H9 (cell line): ENCODE measurements around the gene UQCRFS1. TPM values are rescaled to one million over a fixed set of nuclear protein-coding genes. Genes with fewer than 3 reads are reported as not detected.

Experiments used
- DNase-seq: peaks from one replicate; pipeline ENCODE4 v3.0.0-alpha.2; 2017
- H2AFZ ChIP-seq: one replicate; pipeline ENCODE4 v1.6.1; 2013; ENCODE audit warnings: mild to moderate bottlenecking, low read length, control low read depth, moderate library complexity
- H2AK5ac ChIP-seq: 2 replicates; pipeline ENCODE4 v1.6.1; 2013; ENCODE audit warnings: low read length, control low read depth, mixed read lengths; ENCODE audit not compliant: insufficient read length
- H2BK120ac ChIP-seq: one replicate; pipeline ENCODE4 v1.6.1; 2013; ENCODE audit warnings: low read depth, mild to moderate bottlenecking, low read length, control low read depth, inconsistent platforms; ENCODE audit not compliant: poor library complexity, severe bottlenecking
- H2BK12ac ChIP-seq: 2 replicates; pipeline ENCODE4 v1.6.1; 2013; ENCODE audit warnings: low read length, control low read depth, mixed read lengths, low read depth; ENCODE audit not compliant: insufficient read length
- H2BK15ac ChIP-seq: 2 replicates; pipeline ENCODE4 v1.6.1; 2013; ENCODE audit warnings: low read depth, low read length, control low read depth
- H2BK20ac ChIP-seq: one replicate; pipeline ENCODE4 v1.6.1; 2013; ENCODE audit warnings: low read depth, mild to moderate bottlenecking, low read length, control low read depth, inconsistent platforms; ENCODE audit not compliant: poor library complexity, severe bottlenecking
- H2BK5ac ChIP-seq: 2 replicates; pipeline ENCODE4 v1.6.1; 2013; ENCODE audit warnings: low read length, control low read depth, mixed read lengths; ENCODE audit not compliant: insufficient read length
- H3K14ac ChIP-seq: 2 replicates; pipeline ENCODE4 v1.6.1; 2013; ENCODE audit warnings: low read length, control low read depth; ENCODE audit not compliant: insufficient read depth
- H3K18ac ChIP-seq: 2 replicates; pipeline ENCODE4 v1.6.1; 2013; ENCODE audit warnings: low read depth, mild to moderate bottlenecking, mixed read lengths, low read length, control low read depth; ENCODE audit not compliant: insufficient read length
- H3K23ac ChIP-seq: 2 replicates; pipeline ENCODE4 v1.6.1; 2013; ENCODE audit warnings: low read length, control low read depth, mixed read lengths, low read depth; ENCODE audit not compliant: insufficient read length
- H3K23me2 ChIP-seq: 2 replicates; pipeline ENCODE4 v1.6.1; 2013; ENCODE audit warnings: low read depth, mild to moderate bottlenecking, mixed read lengths, low read length, control low read depth; ENCODE audit not compliant: insufficient read length, poor library complexity, severe bottlenecking
- H3K27ac ChIP-seq: 2 replicates; pipeline ENCODE4 v1.5.1; 2013; ENCODE audit warnings: low read length, control low read depth, mixed read lengths, low read depth; ENCODE audit not compliant: insufficient read length
- H3K27me3 ChIP-seq: 2 replicates; pipeline ENCODE4 v1.6.1; 2013; ENCODE audit warnings: low read length, control low read depth, inconsistent platforms; ENCODE audit not compliant: insufficient read depth
- H3K4ac ChIP-seq: 2 replicates; pipeline ENCODE4 v1.6.1; 2013; ENCODE audit warnings: low read depth, mild to moderate bottlenecking, control low read depth, inconsistent platforms, low read length, moderate library complexity
- H3K4me1 ChIP-seq: 2 replicates; pipeline ENCODE4 v1.6.1; 2013; ENCODE audit warnings: low read length, control low read depth, inconsistent platforms; ENCODE audit not compliant: insufficient read depth
- H3K4me2 ChIP-seq: 2 replicates; pipeline ENCODE4 v1.6.1; 2013; ENCODE audit warnings: low read length, control low read depth, mixed read lengths; ENCODE audit not compliant: insufficient read length, insufficient read depth
- H3K56ac ChIP-seq: 2 replicates; pipeline ENCODE4 v1.6.1; 2013; ENCODE audit warnings: low read depth, mild to moderate bottlenecking, mixed read lengths, low read length, control low read depth; ENCODE audit not compliant: insufficient read length
- H3K79me1 ChIP-seq: 2 replicates; pipeline ENCODE4 v1.6.1; 2013; ENCODE audit warnings: low read depth, mild to moderate bottlenecking, moderate library complexity, low read length, control low read depth, inconsistent platforms; ENCODE audit not compliant: insufficient read depth, poor library complexity, severe bottlenecking
- H3K79me2 ChIP-seq: 2 replicates; pipeline ENCODE4 v1.6.1; 2013; ENCODE audit warnings: low read length, control low read depth, inconsistent platforms; ENCODE audit not compliant: insufficient read depth
- H3K9ac ChIP-seq: 2 replicates; pipeline ENCODE4 v1.6.1; 2013; ENCODE audit warnings: low read length, control low read depth, mixed read lengths; ENCODE audit not compliant: insufficient read length; ENCODE audit errors: extremely low read depth
- H3K9me3 ChIP-seq: one replicate; pipeline ENCODE4 v1.6.1; 2013; ENCODE audit warnings: low read depth, low read length, inconsistent platforms; ENCODE audit not compliant: control insufficient read depth
- H3T11ph ChIP-seq: one replicate; pipeline ENCODE4 v1.6.1; 2013; ENCODE audit warnings: mild to moderate bottlenecking, low read length, control low read depth, inconsistent platforms
- H4K20me1 ChIP-seq: one replicate; pipeline ENCODE4 v1.6.1; 2013; ENCODE audit not compliant: control insufficient read depth, insufficient read length, insufficient read depth
- H4K5ac ChIP-seq: 2 replicates; pipeline ENCODE4 v1.6.1; 2013; ENCODE audit warnings: low read depth, mild to moderate bottlenecking, mixed read lengths, low read length, control low read depth; ENCODE audit not compliant: insufficient read length
- H4K8ac ChIP-seq: replicated peaks from 2 replicates; pipeline ENCODE4 v1.6.1; 2013; ENCODE audit warnings: low read length, control low read depth, mixed read lengths, low read depth; ENCODE audit not compliant: insufficient read length
- H4K91ac ChIP-seq: 2 replicates; pipeline ENCODE4 v1.6.1; 2013; ENCODE audit warnings: low read depth, mild to moderate bottlenecking, moderate library complexity, mixed read lengths, low read length, control low read depth; ENCODE audit not compliant: insufficient read length
- H3K27ac Mint-ChIP-seq, 3 experiments: 2 replicates in 2 of 3; 3 replicates in 1 of 3; pipeline ENCODE4 v1.8.0; 2020 to 2021; ENCODE audit warnings: mixed read lengths in 3 of 3, mild to moderate bottlenecking in 1 of 3, moderate library complexity in 1 of 3
- H3K27me3 Mint-ChIP-seq: 2 replicates; pipeline ENCODE4 v1.8.0; 2021; ENCODE audit warnings: low read depth, mild to moderate bottlenecking, moderate library complexity, mixed read lengths
- H3K36me3 Mint-ChIP-seq, 3 experiments: 2 replicates in 2 of 3; 3 replicates in 1 of 3; pipeline ENCODE4 v1.8.0; 2020 to 2021; ENCODE audit warnings: low read depth in 3 of 3, mixed read lengths in 3 of 3; ENCODE audit not compliant: insufficient read depth in 1 of 3
- H3K4me1 Mint-ChIP-seq, 2 experiments: 2 replicates each; pipeline ENCODE4 v1.8.0; 2020; ENCODE audit warnings: mixed read lengths in 2 of 2
- H3K4me3 Mint-ChIP-seq, 2 experiments: 2 replicates in 1 of 2; 3 replicates in 1 of 2; pipeline ENCODE4 v1.8.0; 2020 to 2021; ENCODE audit warnings: mild to moderate bottlenecking in 2 of 2, mixed read lengths in 2 of 2, moderate library complexity in 1 of 2
- H3K9me3 Mint-ChIP-seq, 2 experiments: 2 replicates in 1 of 2; 3 replicates in 1 of 2; pipeline ENCODE4 v1.8.0; 2020; ENCODE audit warnings: mild to moderate bottlenecking in 2 of 2, mixed read lengths in 2 of 2, moderate library complexity in 1 of 2
- whole genome bisulfite sequencing: extraction: QIAGEN DNeasy Blood & Tissue Kit; methylation state at CpG from one replicate; pipeline ENCODE4 v1.1.7; 2013; ENCODE audit warnings: missing lambda C conversion rate, low lambda C conversion rate, mixed read lengths; ENCODE audit not compliant: insufficient read length; ENCODE audit errors: extremely low coverage; 5-methylcytosine and 5-hydroxymethylcytosine counted together
- total RNA-seq: library from RNA; stranded (reverse); gene quantifications from 2 replicates; pipeline ENCODE4 v1.2.1, GENCODE V29; 2021
- TF ChIP-seq, protein P1 (sequence below): fragments of 200-600 bp; sonication (generic); conservative IDR thresholded peaks from 3 replicates; pipeline ENCODE4 v1.8.0; 2021; ENCODE audit warnings: antibody characterized with exemption, mild to moderate bottlenecking

UQCRFS1 gene
- total RNA-seq, 1 experiment from 2014 or later = 46.1 TPM

DNA sequence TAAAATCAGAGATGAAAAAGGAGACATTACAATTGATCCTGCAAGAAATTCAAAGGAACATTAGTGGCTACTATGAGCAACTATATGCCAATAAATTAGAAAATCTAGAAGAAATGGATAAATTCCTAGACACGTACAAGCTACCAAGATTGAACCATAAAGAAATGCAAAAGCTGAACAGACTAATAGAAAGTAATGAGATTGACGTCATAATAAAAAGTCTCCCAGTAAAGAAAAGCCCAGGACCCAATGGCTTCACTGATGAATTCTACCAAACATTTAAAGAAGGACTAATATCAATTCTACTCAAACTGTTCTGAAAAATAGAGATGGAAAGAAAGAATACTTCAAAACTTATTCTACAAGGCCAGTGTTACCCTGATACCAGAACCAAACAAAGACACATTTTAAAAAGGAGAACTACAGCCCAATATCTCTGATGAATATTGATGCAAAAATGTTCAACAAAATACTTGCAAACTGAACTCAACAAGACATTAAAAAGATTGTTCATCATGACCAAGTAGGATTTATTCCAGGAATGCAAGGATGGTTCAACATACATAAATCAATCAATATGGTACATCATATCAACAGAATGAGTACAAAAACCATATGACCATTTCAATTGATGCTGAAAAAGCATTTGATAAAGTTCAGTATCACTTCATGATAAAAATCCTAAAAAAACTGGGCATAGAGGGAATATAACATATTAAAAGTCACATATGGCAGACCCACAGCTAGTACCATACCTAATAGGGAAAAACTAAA, 35.8 kb downstream of the UQCRFS1 start:
- no peak for DNase-seq
- H2BK15ac ChIP-seq = no peak overlapping the region
- H2AK5ac ChIP-seq = no peak overlapping the region
- no peaks in the 10 kb centered on the region; the same call in 1 of the 2 replicates for H3K27me3 Mint-ChIP-seq
- H3K18ac ChIP-seq = no peak overlapping the region
- H2AFZ ChIP-seq = no peak overlapping the region
- no peak overlapping the region for H3K56ac ChIP-seq
- no peak overlapping the region for H3K14ac ChIP-seq
- H3K9me3 Mint-ChIP-seq = peaks cover 30 to 35% of the 10 kb centered on the region in 2 experiments
- no peaks in the 10 kb centered on the region for H3K4me1 ChIP-seq
- H3K27ac ChIP-seq = no peak overlapping the region
- no peak overlapping the region for H4K91ac ChIP-seq
- H3K4ac ChIP-seq = no peak overlapping the region
- no peaks in the 10 kb centered on the region for H3K4me1 Mint-ChIP-seq
- H2BK5ac ChIP-seq = no peak overlapping the region
- TF ChIP-seq, protein P1, sequence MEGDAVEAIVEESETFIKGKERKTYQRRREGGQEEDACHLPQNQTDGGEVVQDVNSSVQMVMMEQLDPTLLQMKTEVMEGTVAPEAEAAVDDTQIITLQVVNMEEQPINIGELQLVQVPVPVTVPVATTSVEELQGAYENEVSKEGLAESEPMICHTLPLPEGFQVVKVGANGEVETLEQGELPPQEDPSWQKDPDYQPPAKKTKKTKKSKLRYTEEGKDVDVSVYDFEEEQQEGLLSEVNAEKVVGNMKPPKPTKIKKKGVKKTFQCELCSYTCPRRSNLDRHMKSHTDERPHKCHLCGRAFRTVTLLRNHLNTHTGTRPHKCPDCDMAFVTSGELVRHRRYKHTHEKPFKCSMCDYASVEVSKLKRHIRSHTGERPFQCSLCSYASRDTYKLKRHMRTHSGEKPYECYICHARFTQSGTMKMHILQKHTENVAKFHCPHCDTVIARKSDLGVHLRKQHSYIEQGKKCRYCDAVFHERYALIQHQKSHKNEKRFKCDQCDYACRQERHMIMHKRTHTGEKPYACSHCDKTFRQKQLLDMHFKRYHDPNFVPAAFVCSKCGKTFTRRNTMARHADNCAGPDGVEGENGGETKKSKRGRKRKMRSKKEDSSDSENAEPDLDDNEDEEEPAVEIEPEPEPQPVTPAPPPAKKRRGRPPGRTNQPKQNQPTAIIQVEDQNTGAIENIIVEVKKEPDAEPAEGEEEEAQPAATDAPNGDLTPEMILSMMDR = no peak
- peaks cover 0 to 5% (median 0%) of the 10 kb centered on the region in 3 experiments; a peak in 3 of 7 replicates for H3K36me3 Mint-ChIP-seq
- no peak overlapping the region for H3K9ac ChIP-seq
- no peak overlapping the region for H4K8ac ChIP-seq
- no peak overlapping the region for H3K23ac ChIP-seq
- H4K20me1 ChIP-seq = no peaks in the 10 kb centered on the region
- H3K4me3 Mint-ChIP-seq = no peak overlapping the region
- H4K5ac ChIP-seq = no peak overlapping the region
- H2BK120ac ChIP-seq = no peak overlapping the region
- no peaks in the 10 kb centered on the region for H3K79me2 ChIP-seq
- no peak overlapping the region for H3T11ph ChIP-seq
- H3K27ac Mint-ChIP-seq = no peak overlapping the region
- no peaks in the 10 kb centered on the region for H3K79me1 ChIP-seq
- H3K27me3 ChIP-seq = no peaks in the 10 kb centered on the region
- no peak overlapping the region for H2BK20ac ChIP-seq
- no peaks in the 10 kb centered on the region for H3K23me2 ChIP-seq
- no CpG with 5 or more reads among the region's 2 CpGs for WGBS
- no peak overlapping the region for H2BK12ac ChIP-seq
- no peaks in the 10 kb centered on the region for H3K9me3 ChIP-seq
- H3K4me2 ChIP-seq = no peak overlapping the region
